GM12892 (cell line): Measurements from ENCODE around the gene TTBK2.
"Not testable (repeated sequence)": the region's sequence is repeated elsewhere in the genome, so short reads cannot be mapped to it uniquely, and the experiment has no call there.

ENCODE experiments used
- DNase-seq: peaks from one replicate; pipeline ENCODE4 v3.0.0; 2011; ENCODE audit not compliant: insufficient read length
- FAIRE-seq: peaks from 2 replicates; lab custom pipeline; 2011; peaks lifted over from hg19 to GRCh38; lab: Jason Lieb, UNC
- POLR2A ChIP-seq: IDR thresholded peaks from 2 replicates; pipeline ENCODE4 v1.6.1; 2011; ENCODE audit warnings: low read depth, low read length, control low read depth
- POLR2AphosphoS5 ChIP-seq: IDR thresholded peaks from 2 replicates; pipeline ENCODE4 v1.6.1; 2011; ENCODE audit warnings: low read depth, low read length, control low read depth
- TAF1 ChIP-seq: IDR thresholded peaks from 2 replicates; pipeline ENCODE4 v1.6.1; 2011; ENCODE audit warnings: low read depth, mild to moderate bottlenecking, control low read depth, low read length, borderline replicate concordance

TTBK2 gene

GRCh38 chr15:42891569-42891968 is 29.0 kb downstream of the TTBK2 start:
- no peak for FAIRE-seq
- DNase-seq, result no peak
- TF ChIP-seq POLR2A (no peak), POLR2AphosphoS5 (no peak), TAF1 (no peak)

- DNase-seq (no peak), FAIRE-seq (no peak)
- no peak for TF ChIP-seq POLR2AphosphoS5
- TF ChIP-seq TAF1, result no peak
- no peak for TF ChIP-seq POLR2A
Measured at GRCh38 chr15:42890161-42890913, 30.2 kb downstream of the TTBK2 start.

GRCh38 chr15:42887384-42887783 is 33.2 kb downstream of the TTBK2 start:
- not testable (repeated sequence) for FAIRE-seq, DNase-seq

GRCh38 chr15:42880121-42880520 is 40.5 kb downstream of the TTBK2 start:
- FAIRE-seq (no peak), DNase-seq (no peak)
- TF ChIP-seq TAF1 (no peak), POLR2A (no peak), POLR2AphosphoS5 (no peak)

GRCh38 chr15:42879443-42879842 is 41.1 kb downstream of the TTBK2 start:
- DNase-seq, result no peak
- no peak for FAIRE-seq
- TF ChIP-seq POLR2A, result no peak
- no peak for TF ChIP-seq TAF1
- TF ChIP-seq POLR2AphosphoS5, result no peak

- TF ChIP-seq TAF1 (no peak), POLR2A (no peak), POLR2AphosphoS5 (no peak)
- DNase-seq (no peak), FAIRE-seq (no peak)
Measured at GRCh38 chr15:42876224-42876623, 44.4 kb downstream of the TTBK2 start.

- FAIRE-seq, result no peak
- no peak for DNase-seq
- TF ChIP-seq TAF1, result no peak
- TF ChIP-seq POLR2AphosphoS5, result no peak
- TF ChIP-seq POLR2A, result no peak
Measured at GRCh38 chr15:42868683-42869082, 51.9 kb downstream of the TTBK2 start.

GRCh38 chr15:42863572-42864239 is 56.9 kb downstream of the TTBK2 start:
- FAIRE-seq (no peak), DNase-seq (no peak)

GRCh38 chr15:42858999-42859789 is 61.4 kb downstream of the TTBK2 start:
- TF ChIP-seq POLR2A, result no peak
- TF ChIP-seq TAF1, result no peak
- TF ChIP-seq POLR2AphosphoS5, result no peak
- DNase-seq, result no peak
- FAIRE-seq, result no peak

More at GRCh38 chr15:42863572-42864239, 56.9 kb downstream of the TTBK2 start:
- no peak for TF ChIP-seq POLR2A
- no peak for TF ChIP-seq POLR2AphosphoS5
- TF ChIP-seq TAF1, result no peak

GRCh38 chr15:42858540-42858939 is 62.0 kb downstream of the TTBK2 start:
- FAIRE-seq, result no peak
- no peak for TF ChIP-seq TAF1
- no peak for TF ChIP-seq POLR2AphosphoS5
- TF ChIP-seq POLR2A, result no peak
- DNase-seq, result no peak

GRCh38 chr15:42854576-42854975 is 66.0 kb downstream of the TTBK2 start:
- FAIRE-seq (no peak), DNase-seq (no peak)
- TF ChIP-seq POLR2AphosphoS5 (no peak), POLR2A (no peak), TAF1 (no peak)

GRCh38 chr15:42849836-42850235 is 70.7 kb downstream of the TTBK2 start:
- FAIRE-seq, result no peak
- no peak for TF ChIP-seq POLR2A
- TF ChIP-seq TAF1, result no peak
- TF ChIP-seq POLR2AphosphoS5, result no peak
- DNase-seq, result no peak
